Fibroblast of skin of abdomen (primary cell): ENCODE data around the gene CCNB2. TPM values are rescaled to one million over a fixed set of nuclear protein-coding genes. Genes with fewer than 3 reads are reported as not detected.
"Not testable (repeated sequence)": the region's sequence is repeated elsewhere in the genome, so short reads cannot be mapped to it uniquely, and the experiment has no call there.

Experiments used
- DNase-seq: peaks from one replicate; pipeline ENCODE4 v3.0.0-alpha.2; 2013
- polyA plus RNA-seq, 2 experiments: library from polyadenylated mRNA; unstranded; fragments of 120-200 nt; gene quantifications; one replicate each; pipeline ENCODE4 v1.2.1, GENCODE V29; 2013; ENCODE audit not compliant: insufficient read length in 2 of 2

Gene CCNB2
- polyA plus RNA-seq (2013, experiment 1 of 2; ENCODE audit: insufficient read length), result 44.2 TPM
- polyA plus RNA-seq (2013, experiment 2 of 2; ENCODE audit: insufficient read length), result 45.4 TPM

- peak; percentile 92 for DNase-seq
Observed at GRCh38 chr15:59104912-59105732, at the start of gene CCNB2. Gene CCNB2 (plus strand): TSS chr15:59105146. CDS start chr15:59105269, 123 bp downstream.

GRCh38 chr15:59059076-59059597, 45.8 kb upstream of the CCNB2 start:
- no peak for DNase-seq

- DNase-seq, result no peak
Observed at GRCh38 chr15:59060348-59060747, 44.6 kb upstream of the CCNB2 start.

GRCh38 chr15:59063042-59063441, 41.9 kb upstream of the CCNB2 start:
- DNase-seq, result no peak

- DNase-seq, result no peak
Observed at GRCh38 chr15:59069430-59069829, 35.5 kb upstream of the CCNB2 start.

- no peak for DNase-seq
Observed at GRCh38 chr15:59074607-59075006, 30.3 kb upstream of the CCNB2 start.

- DNase-seq, result no peak
Observed at GRCh38 chr15:59087731-59088130, 17.2 kb upstream of the CCNB2 start.

- DNase-seq, result no peak
Observed at GRCh38 chr15:59094077-59094476, 10.9 kb upstream of the CCNB2 start.

- no peak for DNase-seq
Observed at GRCh38 chr15:59096429-59096828, 8.5 kb upstream of the CCNB2 start.

- DNase-seq, result no peak
Observed at GRCh38 chr15:59099162-59099685, 5.7 kb upstream of the CCNB2 start.

GRCh38 chr15:59104602-59104911, 389 bp upstream of the CCNB2 start:
- DNase-seq, result no peak

GRCh38 chr15:59105854-59106253, 908 bp downstream of the CCNB2 start:
- no peak for DNase-seq

GRCh38 chr15:59111251-59111650, 6.3 kb downstream of the CCNB2 start:
- no peak for DNase-seq

GRCh38 chr15:59115047-59115446, 10.1 kb downstream of the CCNB2 start:
- no peak for DNase-seq

GRCh38 chr15:59116141-59116540, 11.2 kb downstream of the CCNB2 start:
- DNase-seq, result peak; percentile 12

- DNase-seq, result no peak
Observed at GRCh38 chr15:59116771-59117170, 11.8 kb downstream of the CCNB2 start.

GRCh38 chr15:59119625-59120024, 14.7 kb downstream of the CCNB2 start:
- DNase-seq, result no peak

GRCh38 chr15:59120937-59121336, 16.0 kb downstream of the CCNB2 start:
- no peak for DNase-seq

GRCh38 chr15:59124261-59124660, 19.3 kb downstream of the CCNB2 start:
- no peak for DNase-seq

- not testable (repeated sequence) for DNase-seq
Observed at GRCh38 chr15:59125683-59126082, 20.7 kb downstream of the CCNB2 start.

- DNase-seq, result not testable (repeated sequence)
Observed at GRCh38 chr15:59127255-59127654, 22.3 kb downstream of the CCNB2 start.

GRCh38 chr15:59131456-59131855, 26.5 kb downstream of the CCNB2 start:
- DNase-seq, result no peak

- DNase-seq, result no peak
Observed at GRCh38 chr15:59131969-59132562, 27.1 kb downstream of the CCNB2 start.
